IPS DF 6.9 (cell line): Measurements from ENCODE around the gene G0S2.

Experiments
- DNase-seq: peaks from one replicate; pipeline ENCODE4 v3.0.0-alpha.2; 2013; ENCODE audit warnings: low read depth, low spot score
- H3K27ac ChIP-seq: one replicate; pipeline ENCODE4 v1.5.1; 2013; ENCODE audit warnings: low read length, control low read depth
- H3K27me3 ChIP-seq: 2 replicates; pipeline ENCODE4 v1.6.1; 2013; ENCODE audit warnings: mild to moderate bottlenecking, low read length; ENCODE audit not compliant: control insufficient read depth, insufficient read depth
- H3K36me3 ChIP-seq: 2 replicates; pipeline ENCODE4 v1.6.1; 2013; ENCODE audit warnings: low read length; ENCODE audit not compliant: control insufficient read depth, insufficient read depth
- H3K4me1 ChIP-seq: 2 replicates; pipeline ENCODE4 v1.6.1; 2013; ENCODE audit warnings: low read length; ENCODE audit not compliant: control insufficient read depth, insufficient read depth
- H3K4me3 ChIP-seq: 2 replicates; pipeline ENCODE4 v1.5.1; 2013; ENCODE audit warnings: mild to moderate bottlenecking, low read length
- H3K9me3 ChIP-seq: 2 replicates; pipeline ENCODE4 v1.6.1; 2013; ENCODE audit warnings: low read length, inconsistent platforms; ENCODE audit not compliant: control insufficient read depth, insufficient read depth
- WGBS: extraction: QIAGEN DNeasy Blood & Tissue Kit; methylation state at CpG from one replicate; pipeline ENCODE4 v1.1.7; 2013; ENCODE audit warnings: mixed read lengths, missing lambda C conversion rate; ENCODE audit not compliant: insufficient read length, insufficient coverage; 5-methylcytosine and 5-hydroxymethylcytosine counted together

Gene G0S2

DNA sequence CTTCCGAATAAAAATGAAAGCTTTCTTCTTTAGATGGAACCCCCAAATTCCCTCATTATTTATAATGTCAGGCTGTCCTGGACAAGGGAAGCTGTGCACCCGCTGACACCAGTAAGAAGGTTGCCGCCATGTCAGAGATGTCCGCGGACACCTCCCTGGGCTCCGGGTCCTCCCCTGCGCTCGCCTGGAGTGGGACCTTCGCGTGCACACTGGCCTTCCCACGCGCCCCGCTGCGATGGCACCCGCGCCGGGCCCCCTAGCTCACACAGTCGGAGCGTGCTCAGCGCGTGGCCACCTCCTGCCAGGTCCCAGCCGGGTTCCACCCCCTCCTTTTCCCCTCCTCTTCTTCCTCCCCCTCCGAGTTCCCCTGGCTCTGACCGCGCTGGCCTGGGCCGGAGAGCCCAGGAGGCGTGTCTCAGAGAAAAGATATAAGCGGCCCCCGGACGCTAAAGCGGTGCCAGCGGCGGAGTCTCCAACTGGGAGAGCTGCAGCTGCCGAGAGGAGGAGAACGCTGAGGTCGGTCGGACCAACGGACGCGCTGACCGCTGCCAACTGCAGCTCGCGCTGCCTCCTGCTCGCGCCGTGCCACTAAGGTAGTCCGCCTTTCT lies at the start of gene G0S2:
Gene G0S2, plus strand, starts transcription at position 456 of the 608 bp plus-strand sequence. CDS start 273 bp downstream, outside the sequence.
- no peak for DNase-seq
- WGBS, result no CpG with 5 or more reads among the region's 47 CpGs
- Histone ChIP-seq H3K27ac (no peak within 1 kb of the TSS), H3K27me3 (peaks cover 39% of the 10 kb centered on the region), H3K4me3 (peak within 1 kb of the TSS; percentile 34; the same call in 1 of the 2 replicates), H3K36me3 (no peaks in the 10 kb centered on the region), H3K9me3 (no peaks in the 10 kb centered on the region), H3K4me1 (no peaks in the 10 kb centered on the region)

DNA sequence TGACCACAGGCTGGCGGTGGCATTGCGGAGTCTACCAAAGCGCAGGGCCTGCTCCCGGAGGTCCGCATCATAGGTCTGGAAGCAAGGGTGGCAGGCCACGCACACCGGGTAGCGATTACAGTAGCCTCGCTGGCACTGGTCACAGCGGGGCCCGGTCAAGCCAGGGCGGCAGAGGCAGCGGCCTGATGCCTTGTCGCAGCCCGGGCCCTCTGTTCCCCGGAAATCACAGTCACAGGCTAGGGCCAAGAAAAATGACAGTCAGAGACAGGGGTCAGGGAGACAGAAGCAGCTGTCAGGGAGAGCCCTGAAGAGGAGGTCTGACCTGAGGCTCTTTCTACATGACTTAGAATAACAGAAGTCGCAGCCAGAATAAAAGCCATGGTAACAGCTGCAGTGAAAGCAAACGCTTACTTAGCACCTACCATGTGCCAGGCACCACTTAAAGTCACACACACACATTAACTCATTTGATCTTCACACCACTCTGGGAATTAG lies 49.4 kb upstream of the G0S2 start:
- Histone ChIP-seq H3K4me3 (no peak overlapping the region), H3K27me3 (no peaks in the 10 kb centered on the region), H3K4me1 (peaks cover 6% of the 10 kb centered on the region), H3K9me3 (no peaks in the 10 kb centered on the region), H3K36me3 (no peaks in the 10 kb centered on the region), H3K27ac (no peak overlapping the region)
- no CpG with 5 or more reads among the region's 18 CpGs for WGBS
- DNase-seq, result no peak

DNA sequence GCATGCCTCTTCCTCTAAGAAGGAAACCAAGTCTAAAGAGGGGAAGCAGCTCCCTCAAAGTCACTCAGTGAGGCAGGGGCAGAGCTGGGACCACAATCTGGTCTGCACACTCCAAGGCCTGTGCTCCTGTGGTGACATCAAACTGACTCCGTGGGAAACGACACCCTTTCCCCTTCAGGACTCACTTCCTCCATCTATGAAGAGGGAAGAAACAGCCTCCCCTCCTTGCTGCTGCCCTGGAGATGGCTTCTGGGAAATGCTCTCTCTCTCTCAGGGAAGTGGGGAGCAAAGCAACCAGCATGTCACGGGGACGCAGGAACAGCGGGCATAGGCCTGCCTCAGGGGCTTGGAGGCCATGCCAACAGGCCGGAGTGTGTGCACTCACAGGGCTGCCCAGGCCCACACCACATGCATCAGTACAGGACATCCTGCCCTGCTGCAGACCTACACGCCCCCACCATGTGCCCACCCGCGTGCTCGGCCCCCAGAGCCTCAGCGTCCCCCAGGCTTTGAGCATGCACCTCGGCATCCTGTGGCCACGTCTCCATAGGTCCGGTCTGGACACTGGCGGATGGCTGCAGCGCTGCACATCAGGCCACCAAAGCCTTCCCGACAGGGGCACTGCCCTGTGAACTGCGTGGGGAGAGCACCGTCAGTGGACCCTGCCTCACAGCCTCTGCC lies 48.7 kb upstream of the G0S2 start:
- H3K27ac ChIP-seq, result no peak overlapping the region
- H3K4me3 ChIP-seq, result no peak overlapping the region
- peaks cover 6% of the 10 kb centered on the region for H3K4me1 ChIP-seq
- H3K36me3 ChIP-seq, result no peaks in the 10 kb centered on the region
- no peaks in the 10 kb centered on the region for H3K27me3 ChIP-seq
- WGBS, result no CpG with 5 or more reads among the region's 19 CpGs
- no peak for DNase-seq
- no peaks in the 10 kb centered on the region for H3K9me3 ChIP-seq

DNA sequence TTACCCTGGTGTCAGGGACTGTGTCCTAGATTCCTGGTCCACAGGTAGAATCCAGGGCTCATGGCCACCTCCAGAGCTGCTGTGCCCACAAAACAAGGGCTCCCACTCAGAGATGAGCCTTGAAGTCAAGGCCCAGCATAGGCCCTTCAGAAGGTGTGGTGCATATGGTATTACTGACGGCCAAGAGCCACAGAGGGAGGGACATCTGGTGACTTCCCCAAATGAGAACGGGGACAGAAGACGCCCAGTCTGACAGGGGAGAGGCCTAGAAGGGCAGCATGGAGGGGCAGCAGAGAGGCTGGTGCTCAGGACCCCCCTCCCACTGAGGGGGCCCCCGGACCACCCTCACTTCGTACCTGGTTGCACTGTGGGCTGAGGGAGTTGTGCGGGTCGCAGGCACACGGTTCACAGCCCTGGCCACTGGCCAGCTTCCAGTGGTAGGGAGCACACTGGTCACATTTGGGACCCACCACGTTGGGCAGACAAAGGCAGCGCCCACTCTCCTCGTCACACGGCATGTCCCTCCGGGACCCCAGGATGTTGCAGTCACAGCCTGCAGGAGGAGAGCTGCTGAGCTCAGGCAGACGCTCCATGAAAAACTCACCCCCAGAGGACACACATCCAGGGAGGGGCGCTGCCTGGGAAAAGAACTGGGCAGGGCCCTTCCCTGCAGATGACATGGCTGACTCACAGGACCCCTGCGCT lies 48.0 kb upstream of the G0S2 start:
- Histone ChIP-seq H3K27ac (no peak overlapping the region), H3K4me1 (peaks cover 6% of the 10 kb centered on the region), H3K9me3 (no peaks in the 10 kb centered on the region), H3K4me3 (no peak overlapping the region), H3K27me3 (no peaks in the 10 kb centered on the region), H3K36me3 (no peaks in the 10 kb centered on the region)
- DNase-seq, result no peak
- WGBS, result no CpG with 5 or more reads among the region's 16 CpGs

DNA sequence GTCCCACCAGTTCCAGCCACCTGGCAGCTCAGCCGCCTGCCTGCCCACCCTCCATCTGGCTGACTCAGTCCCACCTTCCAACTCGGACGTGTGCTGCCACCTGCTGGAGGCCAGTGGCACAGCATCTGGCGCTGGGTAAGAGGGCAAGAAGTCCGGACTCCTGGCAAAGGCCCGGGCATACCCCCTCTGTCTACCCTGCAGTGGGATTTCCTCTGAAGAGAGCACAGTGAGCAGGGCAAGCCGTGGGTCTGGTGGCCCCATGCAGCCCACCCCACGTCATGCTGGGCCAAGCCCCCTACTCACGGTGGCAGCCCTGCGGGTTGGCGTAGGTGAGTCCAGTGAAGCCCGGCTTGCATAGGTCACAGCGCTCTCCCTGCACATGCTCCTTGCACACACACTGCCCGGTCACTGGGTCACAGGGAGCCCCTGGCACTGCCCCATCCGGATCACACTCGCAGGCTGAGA lies 47.4 kb upstream of the G0S2 start:
- H3K27me3 ChIP-seq, result no peaks in the 10 kb centered on the region
- peaks cover 6% of the 10 kb centered on the region for H3K4me1 ChIP-seq
- no CpG with 5 or more reads among the region's 16 CpGs for WGBS
- no peaks in the 10 kb centered on the region for H3K36me3 ChIP-seq
- no peak overlapping the region for H3K27ac ChIP-seq
- H3K9me3 ChIP-seq, result no peaks in the 10 kb centered on the region
- peak; percentile 75 for DNase-seq
- H3K4me3 ChIP-seq, result no peak overlapping the region

DNA sequence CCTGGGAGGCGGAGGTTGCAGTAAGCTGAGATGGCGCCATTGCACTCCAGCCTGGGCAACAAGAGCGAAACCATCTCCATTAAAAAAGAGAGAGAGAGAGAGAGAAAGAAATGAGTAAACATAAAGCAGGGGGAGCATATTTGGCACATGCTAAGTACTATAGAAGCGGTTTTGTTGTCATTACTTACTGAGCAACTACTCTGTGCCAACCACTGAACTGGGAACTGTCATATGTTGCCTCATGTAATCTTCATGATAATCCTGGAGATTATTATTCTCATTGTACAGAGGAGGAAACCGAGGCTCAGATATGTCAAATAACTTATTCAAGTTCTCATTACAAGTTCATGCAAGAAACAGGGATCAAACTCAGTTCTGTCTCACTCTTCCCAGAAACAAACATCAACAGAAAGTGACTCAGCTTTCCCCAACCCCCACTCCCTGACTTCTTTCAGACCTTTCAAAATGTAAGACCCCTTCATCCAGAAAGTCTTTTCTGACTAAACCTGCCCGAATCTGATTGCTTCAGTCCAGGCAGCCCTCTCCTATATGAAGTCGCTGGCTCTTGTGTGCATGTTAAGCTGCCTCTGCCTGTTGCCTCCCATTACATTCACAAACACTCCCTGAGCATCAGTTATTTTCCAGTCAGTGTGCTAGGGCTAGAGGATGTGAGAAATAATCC lies 46.5 kb upstream of the G0S2 start:
- WGBS, result no CpG with 5 or more reads among the region's 7 CpGs

GRCh38 chr1:209629621-209630382 lies 45.4 kb upstream of the G0S2 start:
- Histone ChIP-seq H3K4me1 (peaks cover 6% of the 10 kb centered on the region), H3K36me3 (no peaks in the 10 kb centered on the region), H3K9me3 (no peaks in the 10 kb centered on the region), H3K27ac (no peak overlapping the region), H3K4me3 (no peak overlapping the region), H3K27me3 (no peaks in the 10 kb centered on the region)
- DNase-seq, result no peak
- WGBS, result no CpG with 5 or more reads among the region's 11 CpGs

More for the DNA sequence above, 46.5 kb upstream of the G0S2 start:
- Histone ChIP-seq H3K27ac (no peak overlapping the region), H3K4me3 (no peak overlapping the region), H3K27me3 (no peaks in the 10 kb centered on the region), H3K36me3 (no peaks in the 10 kb centered on the region), H3K4me1 (peaks cover 6% of the 10 kb centered on the region), H3K9me3 (no peaks in the 10 kb centered on the region)
- DNase-seq, result no peak

DNA sequence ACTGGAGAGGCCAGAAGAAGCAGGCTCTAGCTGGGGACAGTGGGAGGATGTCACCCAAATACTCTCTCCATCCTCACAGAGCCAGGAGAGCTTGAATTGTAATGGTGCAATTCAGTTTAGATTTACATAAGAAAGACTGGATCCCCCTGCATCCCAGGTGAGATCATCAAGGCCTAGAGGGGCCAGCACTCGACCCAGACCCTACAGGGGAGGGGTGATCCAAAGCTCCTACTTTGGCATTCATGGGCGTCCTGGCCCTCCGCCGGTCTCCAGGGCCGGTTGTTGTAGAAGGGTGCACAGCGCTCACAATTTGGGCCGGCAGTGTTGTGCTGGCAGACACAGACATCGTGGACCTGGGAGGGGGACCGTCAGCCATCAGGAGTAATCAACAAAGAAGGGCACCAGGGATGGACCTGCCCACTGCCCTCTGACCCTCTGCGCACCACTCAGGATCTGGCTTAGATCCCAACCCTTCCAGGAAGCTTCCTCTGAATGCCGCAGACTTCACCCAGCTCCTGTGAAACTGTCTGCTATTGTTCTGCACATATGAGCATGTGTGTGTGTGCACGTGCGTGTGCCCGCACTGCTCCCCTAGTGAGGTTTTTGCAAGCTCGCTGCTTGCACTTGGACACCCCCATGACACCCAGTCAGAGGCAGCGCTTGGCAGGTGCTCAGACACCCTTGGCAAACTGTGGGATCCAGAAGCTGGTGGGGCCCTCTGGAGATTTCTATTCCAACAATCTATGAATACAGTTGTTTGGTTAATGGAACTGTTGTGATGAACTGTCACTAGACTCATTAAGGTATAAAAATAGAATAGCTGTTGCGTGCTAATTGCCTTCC lies 44.6 kb upstream of the G0S2 start:
- Histone ChIP-seq H3K27ac (no peak overlapping the region), H3K4me1 (peaks cover 6% of the 10 kb centered on the region), H3K27me3 (no peaks in the 10 kb centered on the region), H3K36me3 (no peaks in the 10 kb centered on the region), H3K9me3 (no peaks in the 10 kb centered on the region), H3K4me3 (no peak overlapping the region)
- WGBS, result no CpG with 5 or more reads among the region's 17 CpGs
- DNase-seq, result no peak

GRCh38 chr1:209633335-209633997 lies 41.7 kb upstream of the G0S2 start:
- no peaks in the 10 kb centered on the region for H3K36me3 ChIP-seq
- no peak overlapping the region for H3K27ac ChIP-seq
- no peaks in the 10 kb centered on the region for H3K27me3 ChIP-seq
- H3K4me3 ChIP-seq, result no peak overlapping the region
- DNase-seq, result no peak
- no CpG with 5 or more reads among the region's 6 CpGs for WGBS
- H3K4me1 ChIP-seq, result peaks cover 4% of the 10 kb centered on the region
- no peaks in the 10 kb centered on the region for H3K9me3 ChIP-seq
